ENCODE data around the gene PEX11A.

PEX11A gene

GRCh38 chr15:89664441-89665350 is 25.9 kb downstream of the PEX11A start:
- Histone ChIP-seq H3K4me1 (ENCODE audit: control insufficient read depth, insufficient read depth, low read length) (peaks cover 29% of the 10 kb centered on the region), H3K9me3 (ENCODE audit: control insufficient read depth, low read length) (no peaks in the 10 kb centered on the region), H3K4me3 (ENCODE audit: low read length) (no peak overlapping the region), H3K9ac (ENCODE audit: low read length) (peak overlapping the region; percentile 42), H3K27me3 (ENCODE audit: control insufficient read depth, insufficient read depth, low read length) (no peaks in the 10 kb centered on the region), H3K36me3 (ENCODE audit: control insufficient read depth, insufficient read depth, low read length) (no peaks in the 10 kb centered on the region)

- Histone ChIP-seq H3K36me3 (ENCODE audit: control insufficient read depth, insufficient read depth, low read length) (no peaks in the 10 kb centered on the region), H3K9me3 (ENCODE audit: control insufficient read depth, low read length) (no peaks in the 10 kb centered on the region), H3K27me3 (ENCODE audit: control insufficient read depth, insufficient read depth, low read length) (no peaks in the 10 kb centered on the region), H3K4me1 (ENCODE audit: control insufficient read depth, insufficient read depth, low read length) (peaks cover 29% of the 10 kb centered on the region), H3K9ac (ENCODE audit: low read length) (peak overlapping the region; percentile 73), H3K4me3 (ENCODE audit: low read length) (no peak overlapping the region)
Measured at GRCh38 chr15:89662893-89663626, 27.5 kb downstream of the PEX11A start.

GRCh38 chr15:89660556-89660955 is 30.0 kb downstream of the PEX11A start:
- no peaks in the 10 kb centered on the region for H3K9me3 ChIP-seq (ENCODE audit: control insufficient read depth, low read length)
- peaks cover 3% of the 10 kb centered on the region for H3K27me3 ChIP-seq (ENCODE audit: control insufficient read depth, insufficient read depth, low read length)
- H3K4me3 ChIP-seq (ENCODE audit: low read length): no peak overlapping the region
- no peaks in the 10 kb centered on the region for H3K36me3 ChIP-seq (ENCODE audit: control insufficient read depth, insufficient read depth, low read length)
- no peak overlapping the region for H3K9ac ChIP-seq (ENCODE audit: low read length)
- peaks cover 23% of the 10 kb centered on the region for H3K4me1 ChIP-seq (ENCODE audit: control insufficient read depth, insufficient read depth, low read length)

GRCh38 chr15:89659295-89659694 is 31.3 kb downstream of the PEX11A start:
- H3K4me3 ChIP-seq (ENCODE audit: low read length): no peak overlapping the region
- no peak overlapping the region for H3K9ac ChIP-seq (ENCODE audit: low read length)
- H3K4me1 ChIP-seq (ENCODE audit: control insufficient read depth, insufficient read depth, low read length): peaks cover 20% of the 10 kb centered on the region
- no peaks in the 10 kb centered on the region for H3K36me3 ChIP-seq (ENCODE audit: control insufficient read depth, insufficient read depth, low read length)
- no peaks in the 10 kb centered on the region for H3K9me3 ChIP-seq (ENCODE audit: control insufficient read depth, low read length)
- H3K27me3 ChIP-seq (ENCODE audit: control insufficient read depth, insufficient read depth, low read length): peaks cover 14% of the 10 kb centered on the region

GRCh38 chr15:89657686-89658200 is 32.8 kb downstream of the PEX11A start:
- Histone ChIP-seq H3K4me3 (ENCODE audit: low read length) (no peak overlapping the region), H3K36me3 (ENCODE audit: control insufficient read depth, insufficient read depth, low read length) (no peaks in the 10 kb centered on the region), H3K9me3 (ENCODE audit: control insufficient read depth, low read length) (no peaks in the 10 kb centered on the region), H3K27me3 (ENCODE audit: control insufficient read depth, insufficient read depth, low read length) (peaks cover 22% of the 10 kb centered on the region), H3K9ac (ENCODE audit: low read length) (no peak overlapping the region), H3K4me1 (ENCODE audit: control insufficient read depth, insufficient read depth, low read length) (peaks cover 13% of the 10 kb centered on the region)

GRCh38 chr15:89656116-89656815 is 34.3 kb downstream of the PEX11A start:
- no peak overlapping the region for H3K4me3 ChIP-seq (ENCODE audit: low read length)
- no peaks in the 10 kb centered on the region for H3K36me3 ChIP-seq (ENCODE audit: control insufficient read depth, insufficient read depth, low read length)
- H3K4me1 ChIP-seq (ENCODE audit: control insufficient read depth, insufficient read depth, low read length): peaks cover 4% of the 10 kb centered on the region
- no peaks in the 10 kb centered on the region for H3K9me3 ChIP-seq (ENCODE audit: control insufficient read depth, low read length)
- peaks cover 22% of the 10 kb centered on the region for H3K27me3 ChIP-seq (ENCODE audit: control insufficient read depth, insufficient read depth, low read length)
- H3K9ac ChIP-seq (ENCODE audit: low read length): no peak overlapping the region

- H3K27me3 ChIP-seq (ENCODE audit: control insufficient read depth, insufficient read depth, low read length): peaks cover 22% of the 10 kb centered on the region
- H3K9ac ChIP-seq (ENCODE audit: low read length): peak within 1 kb of the TSS; percentile 7
- H3K9me3 ChIP-seq (ENCODE audit: control insufficient read depth, low read length): no peaks in the 10 kb centered on the region
- H3K4me1 ChIP-seq (ENCODE audit: control insufficient read depth, insufficient read depth, low read length): peaks cover 4% of the 10 kb centered on the region
- peak within 1 kb of the TSS; percentile 38 for H3K4me3 ChIP-seq (ENCODE audit: low read length)
- H3K36me3 ChIP-seq (ENCODE audit: control insufficient read depth, insufficient read depth, low read length): no peaks in the 10 kb centered on the region
Measured at GRCh38 chr15:89654847-89655805, 35.4 kb downstream of the PEX11A start, which contains the start of gene KIF7. Gene KIF7 (minus strand): TSS chr15:89655467. CDS start chr15:89652930, 2,537 bp downstream.

GRCh38 chr15:89654301-89654761 is 36.2 kb downstream of the PEX11A start:
- H3K4me1 ChIP-seq (ENCODE audit: control insufficient read depth, insufficient read depth, low read length): peaks cover 4% of the 10 kb centered on the region
- peaks cover 22% of the 10 kb centered on the region for H3K27me3 ChIP-seq (ENCODE audit: control insufficient read depth, insufficient read depth, low read length)
- H3K36me3 ChIP-seq (ENCODE audit: control insufficient read depth, insufficient read depth, low read length): no peaks in the 10 kb centered on the region
- no peaks in the 10 kb centered on the region for H3K9me3 ChIP-seq (ENCODE audit: control insufficient read depth, low read length)
- H3K4me3 ChIP-seq (ENCODE audit: low read length): peak overlapping the region; percentile 38
- peak overlapping the region; percentile 7 for H3K9ac ChIP-seq (ENCODE audit: low read length)

- Histone ChIP-seq H3K9ac (ENCODE audit: low read length) (no peak overlapping the region), H3K4me1 (ENCODE audit: control insufficient read depth, insufficient read depth, low read length) (peaks cover 4% of the 10 kb centered on the region), H3K9me3 (ENCODE audit: control insufficient read depth, low read length) (no peaks in the 10 kb centered on the region), H3K4me3 (ENCODE audit: low read length) (no peak overlapping the region), H3K27me3 (ENCODE audit: control insufficient read depth, insufficient read depth, low read length) (peaks cover 22% of the 10 kb centered on the region), H3K36me3 (ENCODE audit: control insufficient read depth, insufficient read depth, low read length) (no peaks in the 10 kb centered on the region)
Measured at GRCh38 chr15:89653578-89653977, 37.0 kb downstream of the PEX11A start.

GRCh38 chr15:89652666-89653065 is 37.9 kb downstream of the PEX11A start:
- H3K9ac ChIP-seq (ENCODE audit: low read length): no peak overlapping the region
- H3K9me3 ChIP-seq (ENCODE audit: control insufficient read depth, low read length): no peaks in the 10 kb centered on the region
- H3K36me3 ChIP-seq (ENCODE audit: control insufficient read depth, insufficient read depth, low read length): no peaks in the 10 kb centered on the region
- H3K4me3 ChIP-seq (ENCODE audit: low read length): no peak overlapping the region
- H3K4me1 ChIP-seq (ENCODE audit: control insufficient read depth, insufficient read depth, low read length): peaks cover 4% of the 10 kb centered on the region
- peaks cover 22% of the 10 kb centered on the region for H3K27me3 ChIP-seq (ENCODE audit: control insufficient read depth, insufficient read depth, low read length)

GRCh38 chr15:89652131-89652530 is 38.4 kb downstream of the PEX11A start:
- Histone ChIP-seq H3K27me3 (ENCODE audit: control insufficient read depth, insufficient read depth, low read length) (peaks cover 22% of the 10 kb centered on the region), H3K4me1 (ENCODE audit: control insufficient read depth, insufficient read depth, low read length) (peaks cover 9% of the 10 kb centered on the region), H3K9me3 (ENCODE audit: control insufficient read depth, low read length) (no peaks in the 10 kb centered on the region), H3K4me3 (ENCODE audit: low read length) (no peak overlapping the region), H3K36me3 (ENCODE audit: control insufficient read depth, insufficient read depth, low read length) (no peaks in the 10 kb centered on the region), H3K9ac (ENCODE audit: low read length) (no peak overlapping the region)
